Fibroblast of villous mesenchyme (primary cell): ENCODE results near the gene PCDHGB5. TPM values are rescaled to one million over a fixed set of nuclear protein-coding genes. Genes with fewer than 3 reads are reported as not detected.
"Not testable (repeated sequence)": the region's sequence is repeated elsewhere in the genome, so short reads cannot be mapped to it uniquely, and the experiment has no call there.

Experiments
- DNase-seq: peaks from one replicate; pipeline ENCODE4 v3.0.0-alpha.2; 2010; ENCODE audit warnings: low read depth
- H3K4me3 ChIP-seq: 2 replicates; pipeline ENCODE4 v1.5.1; 2011; ENCODE audit warnings: low read depth, mild to moderate bottlenecking, low read length
- total RNA-seq: library from RNA; depleted of rRNA; stranded (reverse); fragments of >200 nt; gene quantifications from 2 replicates; pipeline ENCODE4 v1.2.3, GENCODE V29; 2012
- TF ChIP-seq, protein P1 (sequence below): IDR thresholded peaks from 2 replicates; pipeline ENCODE4 v1.5.1; 2012; ENCODE audit warnings: low read depth, mild to moderate bottlenecking, low read length; ENCODE audit not compliant: insufficient read depth

The PCDHGB5 gene
- total RNA-seq, 1 donor, result 25.0 TPM

DNA sequence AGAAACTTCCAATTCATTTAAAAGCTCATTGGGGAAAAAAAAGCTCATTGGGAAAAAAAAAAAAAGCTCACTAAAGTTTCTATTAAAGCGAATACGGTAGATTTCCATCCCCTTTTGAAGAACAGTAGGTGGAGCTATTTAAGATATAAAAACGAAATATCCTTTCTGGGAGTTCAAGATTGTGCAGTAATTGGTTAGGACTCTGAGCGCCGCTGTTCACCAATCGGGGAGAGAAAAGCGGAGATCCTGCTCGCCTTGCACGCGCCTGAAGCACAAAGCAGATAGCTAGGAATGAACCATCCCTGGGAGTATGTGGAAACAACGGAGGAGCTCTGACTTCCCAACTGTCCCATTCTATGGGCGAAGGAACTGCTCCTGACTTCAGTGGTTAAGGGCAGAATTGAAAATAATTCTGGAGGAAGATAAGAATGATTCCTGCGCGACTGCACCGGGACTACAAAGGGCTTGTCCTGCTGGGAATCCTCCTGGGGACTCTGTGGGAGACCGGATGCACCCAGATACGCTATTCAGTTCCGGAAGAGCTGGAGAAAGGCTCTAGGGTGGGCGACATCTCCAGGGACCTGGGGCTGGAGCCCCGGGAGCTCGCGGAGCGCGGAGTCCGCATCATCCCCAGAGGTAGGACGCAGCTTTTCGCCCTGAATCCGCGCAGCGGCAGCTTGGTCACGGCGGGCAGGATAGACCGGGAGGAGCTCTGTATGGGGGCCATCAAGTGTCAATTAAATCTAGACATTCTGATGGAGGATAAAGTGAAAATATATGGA is 32.8 kb downstream of the PCDHGB5 start, which contains the start of gene PCDHGA12:
Gene PCDHGA12 (plus strand): TSS at position 176 of the 782 bp plus-strand sequence. CDS start 253 bp downstream, at position 429.
- H3K4me3 ChIP-seq, result peak within 1 kb of the TSS; percentile 56
- TF ChIP-seq, protein P1, sequence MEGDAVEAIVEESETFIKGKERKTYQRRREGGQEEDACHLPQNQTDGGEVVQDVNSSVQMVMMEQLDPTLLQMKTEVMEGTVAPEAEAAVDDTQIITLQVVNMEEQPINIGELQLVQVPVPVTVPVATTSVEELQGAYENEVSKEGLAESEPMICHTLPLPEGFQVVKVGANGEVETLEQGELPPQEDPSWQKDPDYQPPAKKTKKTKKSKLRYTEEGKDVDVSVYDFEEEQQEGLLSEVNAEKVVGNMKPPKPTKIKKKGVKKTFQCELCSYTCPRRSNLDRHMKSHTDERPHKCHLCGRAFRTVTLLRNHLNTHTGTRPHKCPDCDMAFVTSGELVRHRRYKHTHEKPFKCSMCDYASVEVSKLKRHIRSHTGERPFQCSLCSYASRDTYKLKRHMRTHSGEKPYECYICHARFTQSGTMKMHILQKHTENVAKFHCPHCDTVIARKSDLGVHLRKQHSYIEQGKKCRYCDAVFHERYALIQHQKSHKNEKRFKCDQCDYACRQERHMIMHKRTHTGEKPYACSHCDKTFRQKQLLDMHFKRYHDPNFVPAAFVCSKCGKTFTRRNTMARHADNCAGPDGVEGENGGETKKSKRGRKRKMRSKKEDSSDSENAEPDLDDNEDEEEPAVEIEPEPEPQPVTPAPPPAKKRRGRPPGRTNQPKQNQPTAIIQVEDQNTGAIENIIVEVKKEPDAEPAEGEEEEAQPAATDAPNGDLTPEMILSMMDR, result peak; percentile 67
- DNase-seq, result peak; percentile 93

DNA sequence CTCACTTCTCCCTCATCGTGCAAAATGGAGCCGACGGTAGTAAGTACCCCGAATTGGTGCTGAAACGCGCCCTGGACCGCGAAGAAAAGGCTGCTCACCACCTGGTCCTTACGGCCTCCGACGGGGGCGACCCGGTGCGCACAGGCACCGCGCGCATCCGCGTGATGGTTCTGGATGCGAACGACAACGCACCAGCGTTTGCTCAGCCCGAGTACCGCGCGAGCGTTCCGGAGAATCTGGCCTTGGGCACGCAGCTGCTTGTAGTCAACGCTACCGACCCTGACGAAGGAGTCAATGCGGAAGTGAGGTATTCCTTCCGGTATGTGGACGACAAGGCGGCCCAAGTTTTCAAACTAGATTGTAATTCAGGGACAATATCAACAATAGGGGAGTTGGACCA is 33.5 kb downstream of the PCDHGB5 start:
- DNase-seq, result no peak
- TF ChIP-seq, protein P1, result no peak
- peak overlapping the region; percentile 56 for H3K4me3 ChIP-seq

DNA sequence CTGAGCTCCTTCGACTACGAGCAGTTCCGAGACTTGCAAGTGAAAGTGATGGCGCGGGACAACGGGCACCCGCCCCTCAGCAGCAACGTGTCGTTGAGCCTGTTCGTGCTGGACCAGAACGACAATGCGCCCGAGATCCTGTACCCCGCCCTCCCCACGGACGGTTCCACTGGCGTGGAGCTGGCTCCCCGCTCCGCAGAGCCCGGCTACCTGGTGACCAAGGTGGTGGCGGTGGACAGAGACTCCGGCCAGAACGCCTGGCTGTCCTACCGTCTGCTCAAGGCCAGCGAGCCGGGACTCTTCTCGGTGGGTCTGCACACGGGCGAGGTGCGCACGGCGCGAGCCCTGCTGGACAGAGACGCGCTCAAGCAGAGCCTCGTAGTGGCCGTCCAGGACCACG is 34.6 kb downstream of the PCDHGB5 start:
- not testable (repeated sequence) for H3K4me3 ChIP-seq, DNase-seq

DNA sequence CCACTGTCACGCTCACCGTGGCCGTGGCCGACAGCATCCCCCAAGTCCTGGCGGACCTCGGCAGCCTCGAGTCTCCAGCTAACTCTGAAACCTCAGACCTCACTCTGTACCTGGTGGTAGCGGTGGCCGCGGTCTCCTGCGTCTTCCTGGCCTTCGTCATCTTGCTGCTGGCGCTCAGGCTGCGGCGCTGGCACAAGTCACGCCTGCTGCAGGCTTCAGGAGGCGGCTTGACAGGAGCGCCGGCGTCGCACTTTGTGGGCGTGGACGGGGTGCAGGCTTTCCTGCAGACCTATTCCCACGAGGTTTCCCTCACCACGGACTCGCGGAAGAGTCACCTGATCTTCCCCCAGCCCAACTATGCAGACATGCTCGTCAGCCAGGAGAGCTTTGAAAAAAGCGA is 35.0 kb downstream of the PCDHGB5 start:
- H3K4me3 ChIP-seq, DNase-seq: not testable (repeated sequence)

DNA sequence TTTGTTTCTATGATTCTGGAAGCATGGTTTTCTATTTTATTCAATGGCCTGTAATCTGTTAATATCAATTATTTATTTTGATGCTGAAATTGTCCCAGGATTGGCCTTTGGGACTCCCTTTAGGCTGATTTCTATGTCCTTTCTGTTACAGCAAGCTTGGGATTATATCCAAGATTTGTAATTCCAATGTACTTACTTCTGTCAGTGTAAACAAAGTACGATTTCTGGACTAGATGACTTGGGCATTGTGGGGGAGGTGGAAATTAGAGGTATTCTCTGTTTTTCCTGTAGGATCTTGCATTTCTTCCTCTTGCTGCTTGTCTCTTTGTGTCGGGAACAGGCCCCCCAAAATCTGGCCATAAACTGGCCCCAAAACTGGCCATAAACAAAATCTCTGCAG is 36.3 kb downstream of the PCDHGB5 start:
- peak; percentile 15 for DNase-seq
- TF ChIP-seq, protein P1, result no peak
- H3K4me3 ChIP-seq, result no peak overlapping the region

DNA sequence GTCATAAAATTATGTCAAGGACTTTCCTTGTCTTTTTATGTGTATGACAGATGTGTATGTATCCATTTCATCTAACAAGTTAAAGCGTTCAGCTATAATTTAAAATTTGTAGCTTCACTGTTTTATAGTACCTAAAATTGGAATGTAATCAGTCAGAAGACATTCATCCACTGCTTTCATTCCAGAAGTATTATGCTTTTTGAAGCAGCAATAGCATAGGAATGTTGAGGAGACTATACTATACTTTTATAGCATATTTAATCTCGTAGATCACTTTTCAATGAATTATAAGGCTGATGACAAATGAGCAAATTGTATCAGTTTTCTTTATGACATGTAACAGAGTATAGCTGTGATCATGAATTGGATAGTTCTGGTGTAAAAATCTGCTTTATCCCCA is 39.5 kb downstream of the PCDHGB5 start:
- TF ChIP-seq, protein P1, result no peak
- DNase-seq, result no peak
- H3K4me3 ChIP-seq, result no peak overlapping the region

DNA sequence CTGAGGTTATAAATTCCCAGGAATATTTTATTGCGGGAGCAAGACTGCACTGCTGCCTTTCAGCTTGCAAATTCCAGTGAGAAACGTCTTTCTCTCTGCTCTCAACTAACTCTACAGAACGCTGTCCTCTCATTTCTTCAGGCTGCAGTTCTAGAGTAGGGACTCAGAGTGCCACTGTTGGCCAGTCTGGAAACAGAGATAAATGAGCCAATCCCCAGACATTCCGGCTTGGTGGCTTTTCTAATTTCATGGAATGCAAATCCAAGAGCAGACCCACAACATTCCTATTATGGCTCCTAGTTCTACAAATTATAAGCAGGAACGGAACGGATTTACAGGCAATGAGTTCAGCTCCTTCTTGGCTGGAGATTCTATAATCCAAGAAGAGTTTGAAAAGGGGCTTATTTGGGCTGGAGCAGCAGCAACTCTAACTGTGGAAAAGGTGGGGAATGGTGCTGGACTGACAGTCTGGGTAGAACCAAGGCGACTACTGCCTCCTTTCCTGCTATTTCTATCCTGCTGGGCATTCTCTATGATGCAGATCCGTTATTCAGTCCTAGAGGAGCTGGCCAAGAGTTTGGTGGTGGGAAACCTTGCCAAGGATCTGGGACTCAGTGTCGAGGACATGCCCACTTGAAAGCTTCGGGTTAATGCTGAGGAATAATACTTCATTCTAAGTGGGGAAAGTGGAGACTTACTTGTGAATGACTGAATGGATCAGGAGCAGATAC is 41.8 kb downstream of the PCDHGB5 start:
- TF ChIP-seq, protein P1, result peak; percentile 8
- no peak for DNase-seq
- H3K4me3 ChIP-seq, result no peak overlapping the region
